ENCODE data around the gene CERS6.

The CERS6 gene

DNA sequence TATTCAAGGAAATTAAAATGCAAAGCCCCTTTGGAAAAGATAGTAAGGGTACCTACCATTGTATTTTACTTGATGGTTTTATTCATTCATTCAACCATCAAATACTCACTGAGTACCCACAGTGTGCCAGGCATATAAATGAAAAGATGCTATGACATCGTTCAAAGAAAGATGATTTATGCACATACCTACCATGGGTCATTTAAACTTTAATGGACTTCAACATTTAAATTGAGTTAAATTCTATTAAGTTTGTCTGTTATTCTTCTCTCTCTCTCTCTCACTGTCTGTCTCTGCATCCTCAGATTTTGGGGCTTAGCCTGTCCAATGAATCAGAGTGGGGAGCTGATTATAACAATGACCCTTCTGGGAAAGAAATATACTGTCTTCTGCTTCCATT, 87.9 kb downstream of the CERS6 start:
- ATAC-seq: no peak

DNA sequence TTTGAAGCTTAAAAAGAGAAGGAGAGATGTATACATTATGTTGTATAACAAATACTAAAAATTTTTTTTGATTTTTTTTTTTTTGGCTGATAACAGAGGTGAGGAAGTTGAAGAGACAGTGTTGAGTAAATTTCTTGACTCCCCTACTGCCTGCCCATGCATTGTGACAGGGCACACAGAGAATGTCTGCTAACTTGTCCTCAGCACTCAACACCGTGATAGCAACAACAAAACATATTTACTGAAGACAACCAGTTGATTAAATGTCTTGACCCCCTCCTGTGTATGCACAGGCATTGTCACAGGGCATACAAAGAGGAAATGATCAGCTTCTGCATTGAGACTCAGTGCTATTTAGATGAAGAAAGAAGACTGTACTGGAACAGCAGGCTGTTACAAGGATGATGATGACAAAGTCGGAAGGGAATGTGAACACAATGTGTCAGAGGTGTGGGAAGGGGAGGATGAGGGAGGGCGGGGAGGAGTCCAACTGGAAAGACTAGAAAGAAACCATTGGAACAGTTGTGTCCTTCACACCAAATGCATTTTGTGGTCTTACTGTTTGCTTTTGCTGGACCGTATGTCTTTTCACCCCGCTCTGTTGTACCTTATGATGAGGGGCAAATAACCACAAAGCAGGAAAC, 89.5 kb downstream of the CERS6 start:
- no peaks in the 10 kb centered on the region for H3K4me1 Mint-ChIP-seq
- no peak overlapping the region for H3K27ac Mint-ChIP-seq
- no peak for ATAC-seq
- peaks cover 10% of the 10 kb centered on the region for H3K9me3 Mint-ChIP-seq
- peaks cover 18% of the 10 kb centered on the region for H3K36me3 Mint-ChIP-seq
- no peaks in the 10 kb centered on the region for H3K27me3 Mint-ChIP-seq
- no peak overlapping the region for H3K4me3 Mint-ChIP-seq

More for the DNA sequence above, 87.9 kb downstream of the CERS6 start:
- Mint-ChIP-seq H3K27ac (no peak overlapping the region), H3K4me3 (no peak overlapping the region), H3K4me1 (no peaks in the 10 kb centered on the region), H3K9me3 (peaks cover 16% of the 10 kb centered on the region), H3K36me3 (peaks cover 20% of the 10 kb centered on the region), H3K27me3 (no peaks in the 10 kb centered on the region)

DNA sequence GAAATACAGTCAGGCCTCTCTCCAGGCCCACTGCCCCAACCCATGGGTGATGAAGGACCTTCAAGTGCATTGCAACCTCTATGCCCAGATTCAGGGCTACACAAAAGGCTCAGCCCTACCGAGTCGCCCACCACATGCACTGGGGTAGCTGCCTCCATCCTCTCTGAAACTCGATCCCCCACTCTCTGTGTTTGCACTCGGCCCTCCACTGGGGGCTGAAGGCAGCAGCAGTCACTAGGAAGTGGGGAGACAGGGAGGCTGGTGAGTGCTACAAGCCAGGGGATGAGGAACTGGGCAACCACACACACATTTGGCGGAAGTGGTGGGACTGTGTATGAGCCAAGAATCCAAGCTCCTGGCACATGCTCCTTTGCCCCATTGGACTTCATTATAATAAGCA, 94.6 kb downstream of the CERS6 start:
- peak; percentile 24 for ATAC-seq
- Mint-ChIP-seq H3K27ac (no peak overlapping the region), H3K4me3 (no peak overlapping the region), H3K9me3 (peaks cover 4% of the 10 kb centered on the region), H3K27me3 (no peaks in the 10 kb centered on the region), H3K4me1 (peaks cover 13% of the 10 kb centered on the region), H3K36me3 (peaks cover 7% of the 10 kb centered on the region)

DNA sequence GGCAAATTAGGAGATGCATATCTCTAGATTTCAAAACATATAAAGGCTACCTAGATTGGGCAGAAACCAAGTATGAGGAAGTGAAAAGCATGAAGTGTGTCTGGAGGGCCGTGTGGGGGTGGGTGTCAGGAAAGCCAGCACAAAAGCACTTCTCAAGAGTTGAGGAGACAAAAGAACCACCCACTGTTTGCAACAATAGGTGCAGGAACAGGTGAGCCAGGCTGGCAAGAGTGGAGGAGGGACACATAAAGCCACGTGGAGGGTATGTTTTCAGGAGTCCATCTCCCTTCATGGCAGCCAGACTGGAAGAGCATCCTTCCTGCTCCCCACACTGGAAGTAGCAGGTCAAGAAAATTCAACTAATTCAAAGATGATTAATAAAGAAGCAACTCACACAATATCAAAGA, 96.4 kb downstream of the CERS6 start:
- no peaks in the 10 kb centered on the region for H3K27me3 Mint-ChIP-seq
- no peak overlapping the region for H3K27ac Mint-ChIP-seq
- H3K9me3 Mint-ChIP-seq: peaks cover 4% of the 10 kb centered on the region
- H3K4me3 Mint-ChIP-seq: no peak overlapping the region
- peaks cover 7% of the 10 kb centered on the region for H3K36me3 Mint-ChIP-seq
- peaks cover 13% of the 10 kb centered on the region for H3K4me1 Mint-ChIP-seq
- peak; percentile 80 for ATAC-seq

DNA sequence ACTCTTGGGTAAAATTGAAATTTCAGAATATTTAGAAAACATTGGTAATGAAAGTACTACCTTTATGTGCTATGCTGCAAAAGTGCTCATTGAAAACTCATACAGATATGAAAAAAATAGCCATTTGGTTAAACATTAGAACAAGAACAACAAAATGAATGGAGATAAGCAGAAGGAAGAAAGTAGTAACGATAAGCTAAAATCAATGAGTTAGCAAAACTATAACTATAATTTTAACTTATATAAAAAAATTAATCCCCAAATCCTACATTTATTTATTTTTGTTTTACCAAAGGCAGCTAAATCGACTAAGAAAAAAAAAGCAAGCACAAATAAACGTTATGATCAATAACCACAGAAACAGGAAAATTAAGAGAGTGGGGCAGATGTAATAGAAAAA, 99.2 kb downstream of the CERS6 start:
- H3K27ac Mint-ChIP-seq: no peak overlapping the region
- H3K9me3 Mint-ChIP-seq: peaks cover 5% of the 10 kb centered on the region
- no peaks in the 10 kb centered on the region for H3K27me3 Mint-ChIP-seq
- H3K4me1 Mint-ChIP-seq: peaks cover 13% of the 10 kb centered on the region
- H3K4me3 Mint-ChIP-seq: no peak overlapping the region
- H3K36me3 Mint-ChIP-seq: no peaks in the 10 kb centered on the region
- ATAC-seq: no peak

DNA sequence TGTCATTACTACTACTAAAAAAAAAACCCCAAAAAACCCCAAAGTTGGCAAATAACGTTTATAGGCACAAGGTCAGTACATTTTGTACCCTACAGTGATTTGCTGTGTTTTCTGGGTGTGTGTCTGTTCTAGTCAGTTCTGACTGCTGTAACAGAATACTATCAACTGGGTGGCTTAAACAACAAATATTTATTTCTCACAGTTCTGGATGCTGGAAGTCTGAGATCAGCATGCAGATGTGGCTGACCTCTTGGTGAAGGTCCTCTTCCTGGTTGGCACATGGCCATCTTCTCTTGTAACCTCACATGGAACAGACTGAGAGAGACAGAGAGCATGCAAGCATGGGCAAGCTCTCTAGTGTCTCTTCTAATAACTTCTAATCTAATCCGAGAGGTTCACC, 103.1 kb downstream of the CERS6 start:
- Mint-ChIP-seq H3K4me1 (no peaks in the 10 kb centered on the region), H3K4me3 (no peak overlapping the region), H3K36me3 (no peaks in the 10 kb centered on the region), H3K27me3 (no peaks in the 10 kb centered on the region), H3K27ac (no peak overlapping the region), H3K9me3 (peaks cover 8% of the 10 kb centered on the region)
- ATAC-seq: no peak

DNA sequence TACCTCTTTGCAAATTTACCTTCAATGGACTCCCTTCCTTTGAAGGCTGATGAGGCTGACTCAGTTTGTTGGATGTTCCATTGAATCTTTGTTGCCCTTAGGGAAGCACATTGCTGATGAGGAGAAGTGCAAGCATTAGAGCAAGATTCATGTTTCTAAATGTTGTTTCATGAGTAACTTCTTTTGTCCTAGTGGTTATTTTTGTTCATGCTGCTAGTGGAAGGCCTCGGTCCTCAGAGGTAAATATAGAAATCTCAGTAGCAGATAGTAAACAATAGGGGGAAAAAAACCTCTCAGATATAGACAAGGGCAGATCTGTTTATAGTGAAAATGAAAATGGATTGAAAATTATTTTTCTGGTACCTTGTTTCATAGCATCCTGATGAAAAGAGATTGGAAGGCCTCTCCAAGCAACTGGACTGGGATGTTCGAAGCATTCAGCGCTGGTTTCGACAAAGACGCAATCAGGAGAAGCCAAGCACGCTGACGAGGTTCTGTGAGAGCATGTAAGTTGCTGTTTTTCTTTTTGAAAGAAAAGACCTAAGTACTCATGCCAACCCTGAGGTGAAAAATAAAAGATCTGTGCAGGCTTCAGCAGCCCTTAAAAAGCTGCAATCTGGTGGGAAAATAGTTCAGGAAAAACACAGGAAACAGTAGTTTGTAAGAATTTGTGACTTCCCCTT, 104.9 kb downstream of the CERS6 start:
- Mint-ChIP-seq H3K27me3 (no peaks in the 10 kb centered on the region), H3K9me3 (peaks cover 8% of the 10 kb centered on the region), H3K4me1 (no peaks in the 10 kb centered on the region), H3K36me3 (no peaks in the 10 kb centered on the region), H3K27ac (no peak overlapping the region), H3K4me3 (no peak overlapping the region)
- ATAC-seq: no peak

DNA sequence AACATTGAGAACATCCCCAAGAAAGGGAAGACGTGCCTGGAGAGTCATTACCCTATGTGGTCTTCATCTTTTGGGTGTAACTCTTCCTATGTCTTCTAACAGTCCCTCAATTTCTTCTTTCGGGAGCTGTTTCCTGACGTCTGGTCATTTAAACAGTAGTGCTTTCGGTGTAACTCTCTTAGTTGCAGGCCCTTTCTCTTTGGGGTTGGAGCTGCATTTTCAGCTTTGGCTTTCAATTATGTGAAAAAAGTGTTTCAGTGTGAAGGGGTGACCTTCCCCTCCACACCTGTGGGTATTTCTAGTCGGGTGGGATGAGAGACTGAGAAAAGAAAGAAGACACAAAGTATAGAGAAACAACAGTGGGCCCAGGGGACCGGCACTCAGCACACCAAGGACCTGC, 105.9 kb downstream of the CERS6 start:
- Mint-ChIP-seq H3K27me3 (no peaks in the 10 kb centered on the region), H3K27ac (no peak overlapping the region), H3K4me3 (no peak overlapping the region), H3K9me3 (peaks cover 8% of the 10 kb centered on the region), H3K36me3 (no peaks in the 10 kb centered on the region), H3K4me1 (no peaks in the 10 kb centered on the region)
- no peak for ATAC-seq

DNA sequence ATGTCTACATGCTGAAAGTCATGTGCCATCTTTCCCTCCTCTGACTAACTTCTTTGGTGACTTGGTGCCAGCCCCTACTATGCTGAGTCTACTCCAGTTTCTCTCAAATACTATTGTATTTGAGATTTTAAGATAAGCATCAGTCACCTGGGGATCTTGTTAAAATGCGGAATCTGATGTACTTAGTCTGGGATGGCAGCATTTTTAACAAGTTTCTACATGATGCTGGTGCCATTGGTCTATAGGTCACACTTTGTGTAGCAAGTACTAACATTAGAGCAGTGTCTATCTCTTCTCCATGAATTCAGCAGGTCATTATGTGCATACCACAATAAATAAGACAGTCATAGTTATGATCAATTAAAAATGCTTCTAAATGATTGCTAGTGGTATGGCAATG, 106.9 kb downstream of the CERS6 start:
- Mint-ChIP-seq H3K4me1 (no peaks in the 10 kb centered on the region), H3K9me3 (peaks cover 8% of the 10 kb centered on the region), H3K4me3 (no peak overlapping the region), H3K27me3 (no peaks in the 10 kb centered on the region), H3K27ac (no peak overlapping the region), H3K36me3 (no peaks in the 10 kb centered on the region)
- no peak for ATAC-seq

DNA sequence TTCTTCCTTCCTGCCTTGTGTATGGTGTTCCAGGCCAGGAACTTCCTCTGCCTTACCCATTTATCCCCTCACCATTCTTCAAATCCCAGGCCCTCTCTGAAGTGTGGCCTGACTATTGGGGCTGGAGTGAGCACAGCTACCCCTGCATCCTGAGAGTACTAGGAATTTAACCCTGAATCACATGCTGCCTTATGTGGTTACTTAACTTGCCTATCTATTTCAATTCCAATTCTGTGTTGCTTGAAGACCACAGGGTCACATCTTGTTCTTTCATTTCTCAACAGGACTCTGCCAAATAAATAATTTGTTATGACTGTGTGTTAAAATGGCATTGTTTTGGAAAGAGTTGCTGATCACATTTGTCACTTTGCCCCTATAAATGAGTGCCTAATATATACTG, 108.6 kb downstream of the CERS6 start:
- no peaks in the 10 kb centered on the region for H3K36me3 Mint-ChIP-seq
- H3K27me3 Mint-ChIP-seq: no peaks in the 10 kb centered on the region
- no peak overlapping the region for H3K27ac Mint-ChIP-seq
- no peak overlapping the region for H3K4me3 Mint-ChIP-seq
- no peak for ATAC-seq
- H3K9me3 Mint-ChIP-seq: peaks cover 8% of the 10 kb centered on the region
- H3K4me1 Mint-ChIP-seq: no peaks in the 10 kb centered on the region

DNA sequence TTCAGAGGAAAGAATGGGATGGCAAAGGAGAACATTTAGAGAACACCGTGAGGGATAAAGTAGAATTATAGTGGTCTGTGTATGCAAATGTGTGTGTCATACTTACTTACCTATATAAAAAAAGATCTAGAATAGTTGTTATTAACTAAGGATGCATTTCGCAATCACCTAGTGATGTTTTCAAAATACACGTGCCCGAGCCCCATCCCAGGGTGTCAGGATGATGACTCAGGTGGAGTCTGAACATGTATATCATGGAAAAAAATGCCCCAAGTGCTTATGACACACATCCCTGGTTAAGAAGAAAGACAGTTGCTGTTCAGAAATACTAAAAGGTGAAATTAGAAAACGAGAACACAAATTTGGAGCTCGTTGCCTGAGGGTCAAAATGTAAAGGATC, 109.0 kb downstream of the CERS6 start:
- Mint-ChIP-seq H3K27me3 (no peaks in the 10 kb centered on the region), H3K27ac (no peak overlapping the region), H3K4me3 (no peak overlapping the region), H3K4me1 (no peaks in the 10 kb centered on the region), H3K36me3 (no peaks in the 10 kb centered on the region), H3K9me3 (peaks cover 3% of the 10 kb centered on the region)
- ATAC-seq: no peak

DNA sequence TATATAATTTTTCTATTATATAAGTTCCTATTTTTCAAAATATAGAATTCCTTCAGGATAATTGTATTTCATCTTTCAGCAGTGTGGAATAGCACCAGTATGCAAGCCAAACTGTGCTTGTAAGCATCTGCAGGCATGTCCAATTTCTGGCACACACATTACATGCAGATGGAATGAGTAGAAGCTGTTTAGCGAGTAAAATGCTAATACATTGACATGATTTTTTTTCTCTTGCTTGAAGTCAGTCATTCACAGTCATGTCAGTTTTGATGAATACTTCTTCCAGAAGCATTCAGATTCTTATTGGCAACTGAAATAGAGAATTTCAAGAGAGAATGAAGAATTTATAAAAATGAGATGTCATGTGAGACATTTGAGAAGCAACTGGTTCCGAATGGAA, 109.4 kb downstream of the CERS6 start:
- Mint-ChIP-seq H3K27me3 (no peaks in the 10 kb centered on the region), H3K36me3 (no peaks in the 10 kb centered on the region), H3K4me3 (no peak overlapping the region), H3K4me1 (no peaks in the 10 kb centered on the region), H3K27ac (no peak overlapping the region), H3K9me3 (peaks cover under 1% of the 10 kb centered on the region)
- ATAC-seq: no peak

DNA sequence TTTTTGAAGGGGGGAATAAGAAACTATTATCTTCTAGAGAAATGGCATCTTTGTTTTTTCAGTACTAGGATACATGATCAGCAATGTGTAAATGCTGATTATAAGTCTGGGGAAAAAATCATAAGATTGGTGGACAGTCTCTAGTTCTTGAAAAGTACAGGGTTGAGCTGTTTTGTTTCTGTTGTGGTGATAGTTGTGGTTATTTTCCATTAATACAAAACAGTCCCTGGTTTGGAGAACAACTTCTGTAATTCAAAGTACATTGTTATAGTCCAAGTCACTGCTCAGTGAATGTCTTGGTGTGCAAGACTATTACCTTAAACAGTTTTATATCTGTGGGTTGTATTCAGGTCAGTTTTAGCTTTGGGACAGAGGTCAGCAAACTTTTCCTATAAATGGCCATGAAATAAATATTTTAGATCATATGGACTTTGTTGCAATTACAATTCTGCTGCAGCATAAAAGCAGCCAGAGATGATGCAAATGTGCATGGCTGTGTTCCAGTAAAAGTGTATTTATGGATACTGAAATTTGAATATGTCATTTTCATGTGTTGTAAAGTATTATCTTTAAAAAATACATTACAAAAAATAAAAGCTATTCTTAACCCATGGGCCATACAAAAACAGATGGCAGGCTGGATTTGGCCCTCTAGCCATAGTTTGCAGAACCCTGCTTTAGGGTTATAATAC, 111.0 kb downstream of the CERS6 start:
- Mint-ChIP-seq H3K4me3 (no peak overlapping the region), H3K27ac (no peak overlapping the region), H3K36me3 (no peaks in the 10 kb centered on the region), H3K27me3 (no peaks in the 10 kb centered on the region), H3K4me1 (no peaks in the 10 kb centered on the region), H3K9me3 (no peaks in the 10 kb centered on the region)
- ATAC-seq: no peak

DNA sequence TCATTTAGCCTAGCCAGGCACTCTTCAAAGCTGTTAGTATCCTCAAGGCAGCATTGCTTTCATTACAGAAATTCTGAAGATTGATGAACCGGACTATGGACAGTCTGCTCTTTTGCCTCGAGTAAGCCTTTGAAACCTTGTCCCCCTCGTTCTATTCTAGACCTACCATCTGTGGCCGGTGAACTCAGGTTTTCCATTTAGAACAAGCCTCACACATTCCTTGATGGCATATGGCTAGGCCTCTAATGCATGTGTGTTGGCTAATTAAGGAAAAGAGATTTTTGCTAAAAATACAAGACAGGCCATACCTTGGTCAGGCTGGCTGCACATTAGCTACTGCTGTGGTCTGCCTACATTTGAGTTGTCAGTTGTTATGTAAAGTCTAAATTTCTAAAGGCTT, 111.8 kb downstream of the CERS6 start:
- Mint-ChIP-seq H3K36me3 (no peaks in the 10 kb centered on the region), H3K9me3 (no peaks in the 10 kb centered on the region), H3K4me1 (peaks cover 4% of the 10 kb centered on the region), H3K27me3 (no peaks in the 10 kb centered on the region), H3K27ac (no peak overlapping the region), H3K4me3 (no peak overlapping the region)
- no peak for ATAC-seq

DNA sequence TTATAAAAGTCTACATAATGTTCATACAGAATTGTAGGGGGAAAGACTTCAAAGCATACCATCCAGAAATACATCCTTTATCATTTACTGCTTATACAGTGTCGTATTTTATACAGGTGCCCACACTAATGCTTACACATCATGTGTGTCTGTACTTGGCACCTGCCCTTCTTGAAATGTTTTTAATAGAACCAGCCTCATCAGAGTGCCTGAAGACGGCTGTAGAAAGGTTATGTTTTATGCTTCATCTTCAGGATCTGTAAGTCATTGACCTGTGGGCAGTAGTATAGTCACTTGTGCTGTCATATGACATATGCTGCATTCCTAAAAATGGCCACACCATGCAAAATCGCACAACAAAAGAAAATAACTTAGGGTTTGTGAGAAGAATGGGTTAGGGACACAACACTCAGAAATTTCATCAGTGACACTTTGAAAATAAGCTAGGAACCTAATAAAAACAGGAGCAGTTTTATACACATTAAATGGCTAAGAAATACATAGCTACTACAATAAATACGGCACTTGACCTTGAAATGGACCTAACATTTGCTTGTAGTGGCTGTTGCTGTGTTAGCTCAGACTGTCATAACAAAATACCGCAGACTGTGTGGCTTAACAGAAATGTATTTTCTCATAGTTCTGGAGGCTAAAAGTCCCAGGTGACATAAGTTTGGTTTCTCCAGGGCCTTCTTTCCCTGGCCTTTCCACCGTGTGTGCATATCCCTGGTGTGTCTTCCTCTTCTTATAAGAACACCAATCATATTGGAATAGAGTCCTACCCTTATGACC, 112.6 kb downstream of the CERS6 start:
- H3K9me3 Mint-ChIP-seq: no peaks in the 10 kb centered on the region

More for the DNA sequence above, 112.6 kb downstream of the CERS6 start:
- no peak for ATAC-seq
- no peak overlapping the region for H3K4me3 Mint-ChIP-seq
- H3K36me3 Mint-ChIP-seq: no peaks in the 10 kb centered on the region
- H3K27me3 Mint-ChIP-seq: no peaks in the 10 kb centered on the region
- peaks cover 7% of the 10 kb centered on the region for H3K4me1 Mint-ChIP-seq
- H3K27ac Mint-ChIP-seq: no peak overlapping the region
